T-helper 1 cell treated with Interleukin-12 subunit alpha and Interleukin-12 subunit beta and Interleukin-4 antibody, amounts not matched to agents 30 μg/mL and 1 μg/mL, for 36 hours (primary cell): Measurements from ENCODE around the gene TMEM35B.
"Not testable (repeated sequence)": the region's sequence is repeated elsewhere in the genome, so short reads cannot be mapped to it uniquely, and the experiment has no call there.

Experiments used
- H3K27ac Mint-ChIP-seq: one replicate; pipeline ENCODE4 v1.8.0; 2021; ENCODE audit warnings: mild to moderate bottlenecking, mixed read lengths
- H3K27me3 Mint-ChIP-seq: one replicate; pipeline ENCODE4 v1.8.0; 2021; ENCODE audit warnings: low read depth, mixed read lengths
- H3K36me3 Mint-ChIP-seq: one replicate; pipeline ENCODE4 v1.8.0; 2021; ENCODE audit warnings: low read depth, mixed read lengths
- H3K4me1 Mint-ChIP-seq: one replicate; pipeline ENCODE4 v1.8.0; 2021; ENCODE audit warnings: low read depth, mixed read lengths
- H3K4me3 Mint-ChIP-seq: one replicate; pipeline ENCODE4 v1.8.0; 2021; ENCODE audit warnings: mild to moderate bottlenecking, moderate library complexity, mixed read lengths
- H3K9me3 Mint-ChIP-seq: one replicate; pipeline ENCODE4 v1.8.0; 2021; ENCODE audit warnings: mixed read lengths

Gene TMEM35B

DNA sequence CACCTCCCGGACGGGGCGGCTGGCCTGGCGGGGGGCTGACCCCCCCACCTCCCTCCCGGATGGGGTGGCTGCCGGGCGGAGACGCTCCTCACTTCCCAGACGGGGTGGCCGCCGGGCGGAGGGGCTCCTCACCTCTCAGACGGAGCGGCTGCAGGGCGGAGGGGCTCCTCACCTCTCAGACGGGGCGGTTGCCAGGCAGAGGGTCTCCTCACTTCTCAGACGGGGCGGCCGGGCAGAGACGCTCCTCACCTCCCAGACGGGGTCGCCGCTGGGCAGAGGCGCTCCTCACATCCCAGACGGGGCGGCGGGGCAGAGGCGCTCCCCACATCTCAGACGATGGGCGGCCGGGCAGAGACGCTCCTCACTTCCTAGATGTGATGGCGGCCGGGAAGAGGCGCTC is 17.5 kb downstream of the TMEM35B start:
- H3K36me3 Mint-ChIP-seq, H3K9me3 Mint-ChIP-seq: not testable (repeated sequence)
- peaks cover 12% of the 10 kb centered on the region for H3K27me3 Mint-ChIP-seq

DNA sequence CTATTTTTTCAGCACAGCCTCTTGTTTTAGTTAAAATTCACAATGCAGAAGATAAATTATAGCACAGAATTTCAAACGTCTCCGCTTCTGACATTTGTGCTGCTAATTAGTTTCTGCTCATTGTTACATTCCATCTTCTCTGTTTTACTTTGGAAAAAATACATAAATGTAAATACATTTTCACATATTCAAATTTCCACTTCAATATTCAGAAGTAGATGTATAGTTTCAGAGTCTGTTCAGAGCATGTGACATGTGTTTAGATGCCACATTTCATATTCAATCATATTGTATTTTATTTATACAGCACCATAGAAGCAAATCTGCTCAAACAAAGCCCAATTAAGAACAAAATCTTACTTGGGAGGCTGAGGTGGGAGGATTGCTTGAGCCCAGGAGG is 19.6 kb downstream of the TMEM35B start:
- H3K4me3 Mint-ChIP-seq = no peak overlapping the region
- H3K27ac Mint-ChIP-seq = no peak overlapping the region
- peaks cover 12% of the 10 kb centered on the region for H3K27me3 Mint-ChIP-seq
- no peaks in the 10 kb centered on the region for H3K9me3 Mint-ChIP-seq
- no peaks in the 10 kb centered on the region for H3K4me1 Mint-ChIP-seq
- H3K36me3 Mint-ChIP-seq = no peaks in the 10 kb centered on the region

More for the DNA sequence above, 17.5 kb downstream of the TMEM35B start:
- H3K4me3 Mint-ChIP-seq, H3K4me1 Mint-ChIP-seq, H3K27ac Mint-ChIP-seq: not testable (repeated sequence)

DNA sequence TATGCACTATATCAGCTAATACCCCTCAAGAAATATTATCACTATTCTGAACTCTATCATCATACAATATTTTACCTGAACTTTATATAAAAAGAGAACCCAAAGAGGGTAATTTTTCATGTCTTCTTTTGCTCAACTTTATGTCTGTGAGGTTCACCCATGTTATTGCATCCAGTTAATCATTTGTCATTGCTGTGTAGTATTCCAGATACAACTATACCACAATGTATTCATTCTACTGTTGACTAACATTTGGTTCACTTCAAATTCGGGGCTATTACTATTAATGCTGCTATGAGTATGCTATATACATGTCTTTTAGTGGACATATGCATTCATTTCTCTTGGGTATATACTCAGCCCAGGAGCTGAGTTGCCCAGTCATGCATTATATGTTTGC is 34.7 kb downstream of the TMEM35B start:
- H3K36me3 Mint-ChIP-seq = no peaks in the 10 kb centered on the region
- peaks cover 3% of the 10 kb centered on the region for H3K9me3 Mint-ChIP-seq
- H3K27me3 Mint-ChIP-seq = peaks cover 10% of the 10 kb centered on the region
- no peak overlapping the region for H3K4me3 Mint-ChIP-seq
- no peak overlapping the region for H3K27ac Mint-ChIP-seq
- no peaks in the 10 kb centered on the region for H3K4me1 Mint-ChIP-seq

DNA sequence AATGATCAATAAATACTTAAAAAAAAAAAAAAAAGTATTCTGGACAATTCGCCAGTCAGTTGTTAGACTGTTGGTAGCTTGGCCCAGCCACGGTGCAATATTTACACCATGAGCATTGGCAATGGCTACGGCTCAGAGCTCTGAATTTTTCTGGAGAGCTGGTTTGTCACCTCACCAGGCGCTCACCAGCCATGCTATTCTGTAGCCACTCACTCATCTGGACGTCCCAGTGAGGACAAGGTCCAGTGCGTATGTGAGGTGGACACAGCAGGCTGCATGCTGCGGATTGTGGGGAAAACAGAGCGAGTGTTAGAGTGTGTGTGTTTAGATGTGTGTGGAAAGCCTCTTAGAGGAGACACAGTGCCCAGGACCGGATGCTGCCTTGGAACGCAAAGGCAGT is 36.4 kb downstream of the TMEM35B start:
- not testable (repeated sequence) for H3K4me1 Mint-ChIP-seq, H3K27me3 Mint-ChIP-seq, H3K4me3 Mint-ChIP-seq, H3K9me3 Mint-ChIP-seq, H3K27ac Mint-ChIP-seq, H3K36me3 Mint-ChIP-seq

DNA sequence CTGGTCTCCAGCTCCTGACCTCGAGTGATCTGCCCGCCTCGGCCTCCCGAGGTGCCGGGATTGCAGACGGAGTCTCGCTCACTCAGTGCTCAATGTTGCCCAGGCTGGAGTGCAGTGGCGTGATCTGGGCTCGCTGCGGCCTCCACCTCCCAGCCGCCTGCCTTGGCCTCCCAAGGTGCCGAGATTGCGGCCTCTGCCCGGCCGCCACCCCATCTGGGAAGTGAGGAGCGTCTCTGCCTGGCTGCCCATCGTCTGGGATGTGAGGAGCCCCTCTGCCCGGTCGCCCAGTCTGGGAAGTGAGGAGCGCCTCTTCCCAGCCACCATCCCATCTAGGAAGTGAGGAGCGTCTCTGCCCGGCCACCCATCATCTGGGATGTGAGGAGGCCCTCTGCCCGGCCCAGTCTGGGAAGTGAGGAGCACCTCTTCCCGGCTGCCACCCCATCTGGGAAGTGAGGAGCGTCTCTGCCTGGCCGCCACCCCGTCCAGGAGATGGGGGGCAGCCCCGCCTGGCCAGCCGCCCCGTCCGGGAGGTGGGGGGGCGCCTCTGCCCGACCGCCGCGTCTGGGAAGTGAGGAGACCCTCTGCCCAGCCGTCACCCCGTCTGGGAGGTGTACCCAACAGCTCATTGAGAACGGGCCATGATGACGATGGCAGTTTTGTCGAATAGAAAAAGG is 37.4 kb downstream of the TMEM35B start:
- H3K4me1 Mint-ChIP-seq, H3K9me3 Mint-ChIP-seq, H3K4me3 Mint-ChIP-seq, H3K36me3 Mint-ChIP-seq, H3K27ac Mint-ChIP-seq: not testable (repeated sequence)
- H3K27me3 Mint-ChIP-seq = peaks cover 14% of the 10 kb centered on the region

DNA sequence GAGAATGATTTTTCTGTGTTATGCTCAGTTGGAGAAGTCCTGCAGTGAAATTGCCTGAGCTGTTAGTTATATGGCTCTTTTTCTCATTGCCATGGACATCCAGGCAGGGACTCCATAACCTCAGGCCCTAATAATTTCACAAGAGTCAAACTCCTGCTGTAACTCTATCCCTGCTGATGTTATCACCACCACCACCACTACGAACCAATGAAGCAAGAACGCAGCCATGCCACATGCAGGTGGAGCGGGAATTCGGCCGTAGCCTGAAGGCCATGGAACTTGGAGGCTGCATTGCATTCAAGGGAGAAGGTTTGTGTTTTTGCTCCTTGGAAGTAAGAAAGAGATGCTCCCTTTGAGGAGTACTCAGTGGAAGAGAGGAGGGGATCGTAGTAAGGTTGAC is 38.9 kb downstream of the TMEM35B start:
- peaks cover 22% of the 10 kb centered on the region for H3K27me3 Mint-ChIP-seq
- no peaks in the 10 kb centered on the region for H3K9me3 Mint-ChIP-seq
- H3K4me3 Mint-ChIP-seq = no peak overlapping the region
- no peaks in the 10 kb centered on the region for H3K4me1 Mint-ChIP-seq
- H3K36me3 Mint-ChIP-seq = no peaks in the 10 kb centered on the region
- H3K27ac Mint-ChIP-seq = no peak overlapping the region

DNA sequence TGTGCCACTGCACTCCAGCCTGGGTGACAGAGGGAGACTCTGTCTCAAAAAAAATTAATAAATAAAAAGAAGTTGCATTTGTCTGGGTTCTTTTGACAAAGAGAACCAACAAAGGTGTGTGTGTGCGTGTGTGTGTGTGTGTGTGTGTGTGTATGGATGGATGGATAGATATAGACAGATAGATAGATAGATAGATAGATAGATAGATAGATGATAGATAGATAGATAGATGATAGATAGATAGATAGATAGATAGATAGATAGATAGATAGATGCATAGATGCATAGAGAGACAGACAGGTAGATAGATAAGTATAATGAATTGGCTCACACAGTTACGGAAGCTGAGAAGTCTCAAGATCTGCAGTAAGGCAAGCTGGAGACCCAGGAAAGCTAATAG is 43.3 kb downstream of the TMEM35B start:
- H3K27ac Mint-ChIP-seq, H3K9me3 Mint-ChIP-seq, H3K4me3 Mint-ChIP-seq, H3K36me3 Mint-ChIP-seq, H3K4me1 Mint-ChIP-seq: not testable (repeated sequence)
- H3K27me3 Mint-ChIP-seq = peaks cover 33% of the 10 kb centered on the region
